Measurements from ENCODE around the gene RCSD1.

RCSD1 gene

DNA sequence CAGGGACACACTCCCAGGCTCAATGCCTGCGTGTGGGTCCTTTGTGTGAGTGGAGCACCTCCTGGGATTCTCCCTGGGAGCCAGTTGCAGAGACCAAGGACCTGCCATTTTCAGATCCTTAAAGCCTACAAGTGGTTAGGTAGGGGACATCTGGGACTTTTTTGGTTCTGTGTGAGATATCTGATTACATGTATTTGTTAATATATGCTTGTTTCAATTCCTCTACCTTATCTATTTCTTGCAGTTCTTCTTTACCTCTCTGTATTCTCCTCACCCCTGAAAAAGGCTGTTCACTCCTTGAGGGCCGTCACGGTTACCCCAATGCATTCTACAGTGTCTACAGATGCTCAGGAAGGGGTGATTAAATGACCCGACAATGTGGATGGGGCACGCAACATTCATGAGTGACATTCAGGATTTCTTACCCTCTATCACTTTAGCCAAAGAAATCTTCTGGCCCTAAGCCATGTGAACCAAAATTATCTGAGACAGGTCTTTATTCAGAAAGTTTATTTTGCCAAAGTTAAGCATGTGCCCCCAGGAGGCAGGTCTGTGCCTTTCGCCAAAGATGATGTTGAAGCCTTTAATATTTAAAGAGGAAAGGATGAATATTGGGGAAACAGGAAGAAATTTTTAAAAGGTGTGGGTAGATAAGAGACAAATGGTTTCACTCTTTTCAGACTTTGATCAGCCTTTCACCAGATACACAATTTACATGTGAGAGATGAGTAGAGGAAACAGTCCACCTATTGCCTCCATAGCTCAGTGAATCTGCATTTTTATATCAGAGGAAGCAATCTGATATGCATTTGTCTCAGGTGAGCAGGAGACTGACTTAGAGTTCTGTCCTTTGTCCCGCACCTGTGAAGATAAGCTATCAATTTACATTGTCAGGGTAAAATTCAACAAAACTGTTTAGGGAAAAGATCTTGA lies 47.1 kb downstream of the RCSD1 start:
- Mint-ChIP-seq H3K4me1 (ENCODE audit: low read depth) (peaks cover 31% of the 10 kb centered on the region), H3K9me3 (no peaks in the 10 kb centered on the region), H3K27me3 (no peaks in the 10 kb centered on the region), H3K4me3 (no peak overlapping the region), H3K36me3 (ENCODE audit: low read depth) (peaks cover 28% of the 10 kb centered on the region), H3K27ac (peak overlapping the region; percentile 26)

DNA sequence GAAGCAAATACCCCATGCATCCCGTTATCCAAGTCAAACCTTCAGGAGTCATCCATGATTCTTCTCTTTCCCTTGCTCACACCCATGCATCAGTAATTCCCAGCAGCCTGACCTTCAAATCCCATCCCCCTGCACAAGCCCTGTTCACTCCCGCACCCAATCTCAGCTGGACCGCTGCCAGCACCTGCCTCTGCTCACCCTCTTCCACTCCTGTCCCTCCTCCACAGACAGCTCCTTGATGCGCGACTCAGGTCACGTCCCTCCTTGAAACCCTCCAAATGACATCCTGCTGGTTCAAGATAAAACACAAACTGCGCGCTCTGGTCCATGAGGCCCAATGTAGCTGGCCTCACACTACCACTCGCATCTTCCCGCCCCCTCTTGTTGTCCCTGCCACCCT lies 48.4 kb downstream of the RCSD1 start:
- peaks cover 20% of the 10 kb centered on the region for H3K4me1 Mint-ChIP-seq (ENCODE audit: low read depth)
- H3K36me3 Mint-ChIP-seq (ENCODE audit: low read depth): peaks cover 16% of the 10 kb centered on the region
- no peaks in the 10 kb centered on the region for H3K9me3 Mint-ChIP-seq
- H3K4me3 Mint-ChIP-seq: no peak overlapping the region
- H3K27me3 Mint-ChIP-seq: no peaks in the 10 kb centered on the region
- no peak overlapping the region for H3K27ac Mint-ChIP-seq

DNA sequence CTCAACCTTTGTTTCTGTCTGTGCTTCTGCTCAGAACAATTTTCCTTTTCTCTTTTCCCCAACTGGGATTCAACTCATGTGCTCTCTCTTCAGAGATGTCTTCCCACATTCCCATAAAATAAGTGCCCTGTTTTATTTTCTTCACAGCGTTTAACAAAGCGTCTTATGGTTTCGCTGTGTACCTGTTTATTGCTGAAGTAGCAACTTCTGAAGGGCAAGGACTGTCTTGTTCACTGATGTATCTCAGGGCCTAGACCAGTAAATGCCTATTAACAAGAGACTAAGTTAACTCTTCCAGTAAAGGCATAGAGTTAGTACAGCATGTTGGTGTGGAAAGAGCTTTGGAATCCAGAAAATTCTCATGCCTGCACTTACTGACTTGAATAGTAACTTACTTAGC lies 48.8 kb downstream of the RCSD1 start:
- no peak overlapping the region for H3K4me3 Mint-ChIP-seq
- H3K36me3 Mint-ChIP-seq (ENCODE audit: low read depth): peaks cover 12% of the 10 kb centered on the region
- no peaks in the 10 kb centered on the region for H3K9me3 Mint-ChIP-seq
- H3K4me1 Mint-ChIP-seq (ENCODE audit: low read depth): peaks cover 16% of the 10 kb centered on the region
- H3K27ac Mint-ChIP-seq: no peak overlapping the region
- H3K27me3 Mint-ChIP-seq: no peaks in the 10 kb centered on the region

DNA sequence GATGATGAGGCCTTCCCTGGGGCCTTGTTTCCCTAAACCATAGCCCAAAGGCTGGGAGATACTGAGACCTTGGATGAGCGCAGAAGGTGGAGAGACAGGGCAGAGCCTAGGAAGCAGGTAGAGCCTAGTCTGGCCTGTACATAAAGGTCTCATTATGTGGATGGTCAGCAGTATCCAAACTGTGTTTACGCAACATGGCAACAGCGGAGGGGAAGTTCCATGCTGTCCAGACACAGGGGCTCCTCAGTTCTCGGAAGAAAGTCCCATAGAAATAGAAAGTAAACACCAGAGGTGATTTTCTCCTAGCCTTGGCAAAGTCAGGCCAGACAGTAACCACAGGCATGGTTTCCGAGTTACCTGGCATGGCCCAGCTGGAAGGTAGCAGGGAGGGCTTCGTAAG lies 49.7 kb downstream of the RCSD1 start:
- Mint-ChIP-seq H3K4me1 (ENCODE audit: low read depth) (peaks cover 14% of the 10 kb centered on the region), H3K27me3 (no peaks in the 10 kb centered on the region), H3K27ac (no peak overlapping the region), H3K4me3 (no peak overlapping the region), H3K36me3 (ENCODE audit: low read depth) (peaks cover 9% of the 10 kb centered on the region), H3K9me3 (no peaks in the 10 kb centered on the region)

DNA sequence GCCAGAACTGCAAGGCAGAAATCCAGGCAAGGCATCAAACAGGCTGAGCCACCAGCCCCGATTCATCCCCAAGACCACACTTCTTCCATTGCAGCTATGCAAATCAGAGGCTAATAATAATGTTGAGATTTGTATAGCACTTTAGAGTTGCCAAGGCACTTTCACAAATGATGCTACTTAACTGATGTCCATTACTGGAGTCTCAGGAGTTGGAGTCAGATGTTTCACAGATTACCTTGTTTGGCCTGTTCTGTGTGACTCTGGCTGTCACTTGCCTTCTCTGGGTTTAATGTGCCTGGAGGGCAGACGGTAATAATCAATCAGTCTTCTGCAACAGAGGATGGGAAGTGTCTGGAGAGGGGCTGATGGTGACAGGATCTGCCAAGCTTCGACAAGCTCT lies 51.0 kb downstream of the RCSD1 start:
- H3K27ac Mint-ChIP-seq: peak overlapping the region; percentile 58
- H3K27me3 Mint-ChIP-seq: no peaks in the 10 kb centered on the region
- H3K36me3 Mint-ChIP-seq (ENCODE audit: low read depth): peaks cover 19% of the 10 kb centered on the region
- H3K4me1 Mint-ChIP-seq (ENCODE audit: low read depth): peaks cover 14% of the 10 kb centered on the region
- H3K4me3 Mint-ChIP-seq: no peak overlapping the region
- no peaks in the 10 kb centered on the region for H3K9me3 Mint-ChIP-seq

DNA sequence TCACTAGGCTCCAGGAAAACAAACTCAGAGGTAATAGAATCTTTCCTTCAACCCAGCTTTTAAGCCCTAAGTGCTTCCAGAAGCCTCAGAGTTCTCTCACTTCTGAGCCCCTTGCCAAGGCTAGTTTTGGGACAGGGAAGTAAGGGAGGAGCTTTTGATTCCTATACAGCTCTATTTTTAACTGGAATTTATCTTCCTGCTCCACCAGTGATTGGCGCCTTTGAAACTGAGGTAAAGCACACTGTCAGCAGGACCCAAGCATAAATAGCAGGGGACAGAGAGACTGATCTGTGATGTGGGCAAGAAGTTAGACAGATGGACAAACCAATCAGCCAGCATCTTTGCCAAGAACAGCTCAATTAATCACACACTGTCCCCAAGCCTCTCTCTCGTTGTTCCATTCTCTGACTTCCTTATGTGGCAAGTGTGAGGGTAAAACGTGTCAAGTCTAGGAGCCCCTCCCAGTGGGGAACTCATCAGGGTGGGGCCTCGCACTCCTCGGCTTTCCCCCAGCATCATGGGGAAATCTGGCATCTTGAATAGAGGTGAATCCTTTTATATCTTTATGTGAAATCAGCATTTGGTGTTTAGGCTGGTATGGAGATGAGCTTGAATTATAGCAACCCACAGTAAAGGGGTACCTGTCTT lies 51.5 kb downstream of the RCSD1 start:
- no peak overlapping the region for H3K4me3 Mint-ChIP-seq
- H3K4me1 Mint-ChIP-seq (ENCODE audit: low read depth): peaks cover 15% of the 10 kb centered on the region
- no peaks in the 10 kb centered on the region for H3K27me3 Mint-ChIP-seq
- no peaks in the 10 kb centered on the region for H3K9me3 Mint-ChIP-seq
- H3K36me3 Mint-ChIP-seq (ENCODE audit: low read depth): peaks cover 20% of the 10 kb centered on the region
- H3K27ac Mint-ChIP-seq: peak overlapping the region; percentile 58

DNA sequence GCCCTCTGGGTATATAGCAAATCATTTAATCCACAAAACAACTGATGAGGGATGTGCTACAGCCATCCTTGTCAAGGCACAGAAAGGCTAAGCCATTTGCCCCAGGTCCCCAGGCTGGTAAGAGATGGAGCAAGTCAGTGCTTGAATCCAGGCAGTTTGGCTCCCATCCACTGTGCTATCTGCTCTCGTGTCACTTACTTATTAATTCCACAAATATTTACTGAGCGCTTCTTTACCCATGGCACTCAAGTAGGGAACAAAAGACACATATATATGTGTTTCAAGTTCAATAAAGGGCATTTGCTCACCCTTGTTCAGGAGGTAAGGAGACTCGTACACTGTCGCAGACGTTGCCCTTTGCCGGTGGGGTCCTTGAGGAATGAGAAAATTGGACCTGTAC lies 53.2 kb downstream of the RCSD1 start:
- Mint-ChIP-seq H3K27me3 (no peaks in the 10 kb centered on the region), H3K27ac (no peak overlapping the region), H3K36me3 (ENCODE audit: low read depth) (peaks cover 25% of the 10 kb centered on the region), H3K9me3 (no peaks in the 10 kb centered on the region), H3K4me1 (ENCODE audit: low read depth) (peaks cover 27% of the 10 kb centered on the region), H3K4me3 (no peak overlapping the region)

DNA sequence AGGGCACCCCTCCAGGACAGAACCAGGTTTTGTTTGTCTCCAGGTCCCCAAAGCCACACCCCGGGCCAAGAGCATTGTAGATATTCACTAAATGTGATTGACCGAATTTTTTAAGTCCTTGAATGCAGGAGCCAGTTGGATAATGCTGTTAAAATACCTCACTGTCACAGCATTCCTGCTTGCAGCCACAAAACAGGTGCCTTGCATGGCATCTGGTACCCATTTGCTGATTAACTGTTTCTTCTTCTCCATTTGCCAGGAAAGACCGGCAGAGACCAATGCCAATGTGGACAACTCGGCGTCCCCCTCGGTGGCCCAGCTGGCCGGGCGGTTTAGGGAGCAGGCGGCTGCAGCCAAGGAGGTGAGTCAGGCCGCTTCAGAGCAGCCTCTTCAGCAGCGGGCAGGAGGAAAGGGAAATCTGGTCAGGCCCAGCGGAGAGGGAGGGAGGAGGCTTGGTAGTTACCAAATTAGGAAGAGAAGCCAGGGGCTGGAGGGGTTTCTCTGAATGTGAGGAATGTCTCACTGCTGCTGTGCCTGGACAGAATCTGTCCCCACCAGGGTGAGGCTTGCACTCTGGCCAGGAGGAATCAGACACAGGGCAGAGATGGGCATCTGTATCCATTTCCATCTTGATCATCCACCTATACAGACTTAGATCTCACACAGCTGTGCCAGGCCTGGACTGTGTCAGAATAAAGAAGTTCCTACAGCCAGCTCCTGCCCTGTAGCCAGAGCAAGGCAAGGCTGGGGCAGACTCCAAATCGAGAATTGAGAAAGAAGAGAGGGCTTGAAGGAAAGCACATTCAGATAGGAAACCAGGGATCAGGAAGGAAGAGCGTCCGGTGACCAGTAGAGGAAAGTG lies 53.8 kb downstream of the RCSD1 start:
- H3K36me3 Mint-ChIP-seq (ENCODE audit: low read depth): peaks cover 31% of the 10 kb centered on the region
- H3K27me3 Mint-ChIP-seq: no peaks in the 10 kb centered on the region
- H3K9me3 Mint-ChIP-seq: no peaks in the 10 kb centered on the region
- H3K27ac Mint-ChIP-seq: peak overlapping the region; percentile 27
- peaks cover 34% of the 10 kb centered on the region for H3K4me1 Mint-ChIP-seq (ENCODE audit: low read depth)
- no peak overlapping the region for H3K4me3 Mint-ChIP-seq

DNA sequence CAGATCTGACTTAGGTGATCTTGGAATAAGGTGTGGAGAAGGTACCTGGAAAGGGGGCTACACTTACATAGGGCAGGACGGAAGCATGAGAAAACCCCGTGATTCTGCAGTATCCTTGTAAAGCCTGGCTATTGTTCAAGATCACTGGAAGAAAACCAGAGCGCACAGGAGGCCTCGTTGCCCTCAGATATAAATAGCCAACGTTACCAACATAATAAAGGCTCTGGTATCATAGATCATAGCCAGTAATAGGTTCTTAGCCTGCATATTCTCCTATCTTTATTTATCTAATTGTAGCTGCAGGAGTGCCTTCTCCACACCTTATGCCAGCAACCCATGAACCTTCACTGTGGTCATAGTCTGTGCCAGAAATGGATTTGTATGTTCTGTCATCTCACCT lies 55.8 kb downstream of the RCSD1 start:
- no peak overlapping the region for H3K4me3 Mint-ChIP-seq
- H3K9me3 Mint-ChIP-seq: no peaks in the 10 kb centered on the region
- no peaks in the 10 kb centered on the region for H3K27me3 Mint-ChIP-seq
- H3K4me1 Mint-ChIP-seq (ENCODE audit: low read depth): peaks cover 48% of the 10 kb centered on the region
- H3K27ac Mint-ChIP-seq: peak overlapping the region; percentile 83
- H3K36me3 Mint-ChIP-seq (ENCODE audit: low read depth): peaks cover 46% of the 10 kb centered on the region

DNA sequence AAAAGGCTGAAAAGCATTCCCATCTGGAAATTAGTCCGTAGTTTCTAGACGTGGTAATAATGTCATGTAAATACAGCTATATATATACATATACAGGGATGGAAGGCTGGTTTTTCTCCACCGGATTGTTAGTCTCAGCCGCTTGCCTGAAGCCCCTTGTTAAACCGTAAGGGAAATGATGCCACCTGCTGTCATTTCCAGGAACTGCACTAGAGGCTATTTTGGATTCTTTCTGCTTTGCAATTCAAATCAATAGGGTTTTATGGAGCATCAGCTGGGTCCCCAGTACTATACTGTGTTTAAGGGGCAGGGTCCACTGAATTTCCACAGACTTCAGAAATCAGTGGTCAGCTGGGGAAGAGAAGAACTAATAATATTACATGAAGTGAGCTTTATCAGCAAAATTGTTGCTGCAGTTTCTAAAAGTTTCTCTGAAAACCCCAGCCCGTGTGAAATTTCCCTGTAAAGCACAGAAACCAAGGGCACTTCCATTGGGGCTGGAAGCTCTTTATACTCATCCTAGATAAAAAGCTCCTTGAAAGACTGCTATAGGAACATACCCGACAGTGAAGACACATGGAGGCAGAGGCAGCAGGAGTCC lies 58.0 kb downstream of the RCSD1 start:
- Mint-ChIP-seq H3K4me1 (ENCODE audit: low read depth) (peaks cover 36% of the 10 kb centered on the region), H3K9me3 (no peaks in the 10 kb centered on the region), H3K27me3 (no peaks in the 10 kb centered on the region), H3K36me3 (ENCODE audit: low read depth) (peaks cover 54% of the 10 kb centered on the region), H3K27ac (peak overlapping the region; percentile 70), H3K4me3 (no peak overlapping the region)

DNA sequence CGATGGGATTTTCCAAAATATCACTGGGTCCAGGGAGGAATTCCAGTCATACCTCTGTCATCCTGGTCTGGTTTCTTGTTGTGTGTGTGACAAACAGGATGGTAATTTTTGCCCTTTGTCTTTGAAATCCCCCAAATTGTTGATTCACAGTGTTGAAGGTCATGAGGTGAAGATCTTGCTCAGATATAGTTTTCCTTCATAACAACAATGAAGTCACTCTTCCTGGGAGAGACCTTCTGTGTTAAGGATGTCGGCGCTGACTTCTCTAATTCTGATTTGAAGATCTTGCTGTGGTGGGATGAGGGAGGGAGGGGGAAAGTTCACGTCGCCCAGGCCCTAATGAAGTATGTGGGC lies 59.5 kb downstream of the RCSD1 start:
- Mint-ChIP-seq H3K9me3 (no peaks in the 10 kb centered on the region), H3K36me3 (ENCODE audit: low read depth) (peaks cover 60% of the 10 kb centered on the region), H3K4me3 (peak overlapping the region; percentile 35), H3K27ac (peak overlapping the region; percentile 84), H3K4me1 (ENCODE audit: low read depth) (peaks cover 36% of the 10 kb centered on the region), H3K27me3 (no peaks in the 10 kb centered on the region)

DNA sequence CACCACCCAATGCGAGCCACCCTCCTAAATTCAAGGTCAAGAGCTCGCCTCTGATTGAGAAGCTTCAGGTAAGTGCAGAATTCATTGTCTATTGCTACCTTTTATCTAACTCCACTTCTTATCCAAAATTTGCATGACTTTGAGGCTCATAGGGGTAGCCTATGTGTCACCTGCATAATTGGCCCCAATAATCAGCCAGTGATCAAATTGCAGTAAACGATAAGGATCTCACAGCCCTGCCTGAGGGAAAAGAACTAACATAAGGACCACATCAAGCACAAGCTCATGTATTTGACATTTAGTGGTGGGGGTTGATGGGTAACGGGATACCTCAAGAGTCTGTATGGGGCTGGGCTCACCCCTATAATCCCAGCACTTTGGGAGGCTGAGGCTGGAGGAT lies 60.0 kb downstream of the RCSD1 start:
- Mint-ChIP-seq H3K4me3 (peak overlapping the region; percentile 35), H3K27me3 (no peaks in the 10 kb centered on the region), H3K9me3 (no peaks in the 10 kb centered on the region), H3K4me1 (ENCODE audit: low read depth) (peaks cover 36% of the 10 kb centered on the region), H3K27ac (peak overlapping the region; percentile 84), H3K36me3 (ENCODE audit: low read depth) (peaks cover 62% of the 10 kb centered on the region)

DNA sequence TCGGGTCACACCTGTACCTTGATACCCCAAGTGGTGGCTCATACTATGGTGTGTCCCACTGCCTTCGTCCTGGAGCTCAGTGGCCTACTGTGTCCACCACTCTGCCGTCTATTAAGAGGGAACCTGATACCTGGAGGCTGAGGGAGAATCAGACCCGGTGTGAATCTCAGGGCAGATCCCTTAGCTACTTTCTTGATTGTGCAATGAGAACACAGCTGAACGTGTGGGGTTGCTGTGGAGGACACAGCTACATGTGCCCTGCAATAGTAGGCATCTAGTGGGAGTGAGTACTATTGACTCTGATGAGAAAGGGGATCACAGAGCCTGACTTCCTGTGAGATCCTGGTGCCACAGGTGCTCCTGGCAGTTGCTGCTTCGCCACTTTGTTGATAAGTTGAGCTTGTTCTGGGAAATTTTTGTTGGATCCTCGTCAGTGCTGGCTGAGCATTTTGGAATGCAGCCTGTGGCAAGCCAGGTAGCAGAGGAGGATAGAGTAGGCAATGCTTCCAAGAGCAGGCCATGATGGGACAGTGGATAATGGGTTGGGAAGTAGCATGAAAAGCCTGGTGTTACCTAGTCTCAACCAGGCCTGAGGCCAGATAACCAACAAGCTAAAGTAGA lies 63.5 kb downstream of the RCSD1 start:
- Mint-ChIP-seq H3K4me3 (no peak overlapping the region), H3K36me3 (ENCODE audit: low read depth) (peaks cover 67% of the 10 kb centered on the region), H3K27me3 (no peaks in the 10 kb centered on the region), H3K9me3 (no peaks in the 10 kb centered on the region), H3K4me1 (ENCODE audit: low read depth) (peaks cover 20% of the 10 kb centered on the region), H3K27ac (peak overlapping the region; percentile 58)

DNA sequence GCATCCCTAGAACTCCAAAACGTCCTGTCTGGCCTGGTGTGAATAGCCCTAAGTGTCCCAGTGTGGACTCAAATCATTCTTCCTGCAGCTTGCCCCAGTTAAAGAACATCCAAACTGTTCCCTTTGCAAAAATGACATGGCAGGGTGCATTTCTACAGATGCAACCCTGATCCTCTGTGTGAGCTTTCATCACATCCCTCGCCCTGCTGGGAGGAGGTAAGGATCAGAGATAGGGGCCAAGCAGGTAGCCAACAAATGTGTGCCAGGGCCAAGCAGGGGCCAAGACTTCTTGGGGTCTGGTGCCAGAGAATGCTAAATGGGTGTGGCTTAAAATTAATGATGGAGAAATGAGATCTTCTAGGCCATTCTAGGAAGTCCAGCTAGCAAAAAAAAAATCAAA lies 64.7 kb downstream of the RCSD1 start:
- Mint-ChIP-seq H3K27me3 (no peaks in the 10 kb centered on the region), H3K27ac (peak overlapping the region; percentile 70), H3K4me3 (no peak overlapping the region), H3K36me3 (ENCODE audit: low read depth) (peaks cover 68% of the 10 kb centered on the region), H3K4me1 (ENCODE audit: low read depth) (peaks cover 9% of the 10 kb centered on the region), H3K9me3 (no peaks in the 10 kb centered on the region)
